Caco-2 (cell line): ENCODE results near the gene PRR13. TPM values are rescaled to one million over a fixed set of nuclear protein-coding genes. Genes with fewer than 3 reads are reported as not detected.

Experiments used
- BruUV-seq: library from RNA; stranded (reverse); fragments of 400-500 nt; replicated peaks from 2 replicates; lab custom pipeline; 2021; lab: Mats Ljungman, UMichigan
- CTCF ChIA-PET: fragments of 300-600 bp; sonication (Branson Sonifier 250); formaldehyde crosslinking; loops from one replicate; lab custom pipeline; 2022; ENCODE audit warnings: antibody characterized with exemption; lab: Charles Lee
- POLR2A ChIA-PET: fragments of 300-600 bp; sonication (Branson Sonifier 250); formaldehyde crosslinking; loops from one replicate; lab custom pipeline; 2022; ENCODE audit warnings: antibody characterized with exemption; lab: Charles Lee
- DNase-seq, 2 experiments: peaks; one replicate each; pipeline versions ENCODE4 v3.0.0 to v3.0.0-alpha.2; 2020 to 2022
- H3K27me3 ChIP-seq: replicated peaks from 2 replicates; pipeline ENCODE4 v1.6.0; 2011; ENCODE audit warnings: low read length; ENCODE audit not compliant: control insufficient read depth, insufficient read depth
- H3K36me3 ChIP-seq: 2 replicates; pipeline ENCODE4 v1.5.1; 2011; ENCODE audit warnings: low read length; ENCODE audit not compliant: control insufficient read depth, insufficient read depth
- H3K4me1 ChIP-seq: fragments of 250-450 bp; sonication (Bioruptor Pico); 2 replicates; pipeline ENCODE4 v1.5.1; 2020; ENCODE audit warnings: mild to moderate bottlenecking
- H3K4me3 ChIP-seq: 2 replicates; pipeline ENCODE4 v1.5.1; 2011; ENCODE audit warnings: low read depth, mild to moderate bottlenecking, control low read depth, low read length
- H3K9me3 ChIP-seq: fragments of 250-450 bp; sonication (Bioruptor Pico); 2 replicates; pipeline ENCODE4 v1.5.1; 2020; ENCODE audit warnings: mild to moderate bottlenecking, moderate library complexity
- H3K27ac Mint-ChIP-seq: one replicate; pipeline ENCODE4 v1.8.0; 2022; ENCODE audit warnings: mixed read lengths; ENCODE audit not compliant: unreplicated experiment
- H3K27me3 Mint-ChIP-seq: one replicate; pipeline ENCODE4 v1.8.0; 2022; ENCODE audit warnings: mixed read lengths; ENCODE audit not compliant: insufficient read depth, unreplicated experiment
- H3K36me3 Mint-ChIP-seq: one replicate; pipeline ENCODE4 v1.8.0; 2022; ENCODE audit warnings: mild to moderate bottlenecking, mixed read lengths; ENCODE audit not compliant: insufficient read depth, unreplicated experiment
- H3K4me1 Mint-ChIP-seq: one replicate; pipeline ENCODE4 v1.8.0; 2022; ENCODE audit warnings: low read depth, mixed read lengths; ENCODE audit not compliant: unreplicated experiment
- H3K4me3 Mint-ChIP-seq: one replicate; pipeline ENCODE4 v1.8.0; 2022; ENCODE audit warnings: mild to moderate bottlenecking, moderate library complexity, mixed read lengths; ENCODE audit not compliant: unreplicated experiment
- H3K9me3 Mint-ChIP-seq: one replicate; pipeline ENCODE4 v1.8.0; 2022; ENCODE audit warnings: mixed read lengths; ENCODE audit not compliant: unreplicated experiment
- intact Hi-C: fragments of 100-400 bp; cut with micrococcal nuclease; formaldehyde crosslinking; loops from one replicate; pipeline ENCODE4 v1.10.0; 2022; ENCODE audit not compliant: unreplicated experiment
- total RNA-seq: library from RNA; stranded (reverse); gene quantifications from 2 replicates; pipeline ENCODE4 v1.2.3, GENCODE V29; 2022
- TF ChIP-seq, protein P1 (sequence below), 2 experiments: fragments of 200-600 bp in 1 of 2; IDR thresholded peaks; 1 replicate in 1 of 2; 2 replicates in 1 of 2; pipeline versions ENCODE4 v1.5.1 to v1.8.0; 2011 to 2022; ENCODE audit warnings: antibody characterized with exemption in 1 of 2, control low read depth in 1 of 2, inconsistent platforms in 1 of 2, low read depth in 1 of 2, low read length in 1 of 2, mild to moderate bottlenecking in 1 of 2, moderate library complexity in 1 of 2; ENCODE audit not compliant: insufficient read depth in 1 of 2, severe bottlenecking in 1 of 2, unreplicated experiment in 1 of 2

Gene PRR13
- total RNA-seq, 1 experiment from 2014 or later: 400 TPM

DNA sequence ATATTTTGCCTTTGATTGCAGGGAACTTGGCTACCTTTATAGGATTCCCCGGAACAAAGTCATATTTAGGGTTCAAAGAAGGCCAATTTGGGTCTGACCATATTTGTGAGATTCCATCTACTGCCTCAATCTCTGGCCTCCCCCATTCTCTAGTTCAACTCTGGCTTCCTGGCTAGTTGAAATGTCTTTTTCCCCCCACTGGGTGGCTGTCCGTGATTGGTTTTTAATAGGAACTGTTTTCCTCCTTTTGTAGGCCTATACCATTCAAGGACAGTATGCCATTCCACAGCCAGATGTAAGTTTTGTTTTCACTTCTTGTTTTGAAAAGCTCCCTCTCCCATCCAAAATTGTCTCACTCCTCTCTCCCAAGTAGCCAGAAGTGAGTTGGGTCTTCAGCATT lies 24.1 kb downstream of the PRR13 start:
- TF ChIP-seq, protein P1, sequence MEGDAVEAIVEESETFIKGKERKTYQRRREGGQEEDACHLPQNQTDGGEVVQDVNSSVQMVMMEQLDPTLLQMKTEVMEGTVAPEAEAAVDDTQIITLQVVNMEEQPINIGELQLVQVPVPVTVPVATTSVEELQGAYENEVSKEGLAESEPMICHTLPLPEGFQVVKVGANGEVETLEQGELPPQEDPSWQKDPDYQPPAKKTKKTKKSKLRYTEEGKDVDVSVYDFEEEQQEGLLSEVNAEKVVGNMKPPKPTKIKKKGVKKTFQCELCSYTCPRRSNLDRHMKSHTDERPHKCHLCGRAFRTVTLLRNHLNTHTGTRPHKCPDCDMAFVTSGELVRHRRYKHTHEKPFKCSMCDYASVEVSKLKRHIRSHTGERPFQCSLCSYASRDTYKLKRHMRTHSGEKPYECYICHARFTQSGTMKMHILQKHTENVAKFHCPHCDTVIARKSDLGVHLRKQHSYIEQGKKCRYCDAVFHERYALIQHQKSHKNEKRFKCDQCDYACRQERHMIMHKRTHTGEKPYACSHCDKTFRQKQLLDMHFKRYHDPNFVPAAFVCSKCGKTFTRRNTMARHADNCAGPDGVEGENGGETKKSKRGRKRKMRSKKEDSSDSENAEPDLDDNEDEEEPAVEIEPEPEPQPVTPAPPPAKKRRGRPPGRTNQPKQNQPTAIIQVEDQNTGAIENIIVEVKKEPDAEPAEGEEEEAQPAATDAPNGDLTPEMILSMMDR (IDR thresholded peaks at IDR 0.05; ENCODE audit: insufficient read depth in 1 of 2, low read depth in 1 of 2, low read length in 1 of 2, severe bottlenecking in 1 of 2, unreplicated experiment in 1 of 2): no peak
- Mint-ChIP-seq H3K36me3 (peaks cover 100% of the 10 kb centered on the region), H3K27me3 (no peaks in the 10 kb centered on the region), H3K9me3 (no peaks in the 10 kb centered on the region), H3K4me3 (no peak overlapping the region), H3K4me1 (peaks cover 18% of the 10 kb centered on the region), H3K27ac (peak overlapping the region; percentile 59)
- Histone ChIP-seq H3K4me1 (no peaks in the 10 kb centered on the region), H3K27me3 (no peaks in the 10 kb centered on the region), H3K36me3 (peaks cover 18% of the 10 kb centered on the region), H3K4me3 (no peak overlapping the region), H3K9me3 (no peaks in the 10 kb centered on the region)
- no TSS peak for BruUV-seq
- DNase-seq: peak in 1 of 2 experiments; percentile 8
- intact Hi-C loops: loop anchor here (1.0 kb wide), 1 partner anchor 43 kb away; no protein-coding TSS in a partner anchor
- CTCF ChIA-PET: interaction anchor here (1.1 kb wide), 1 partner anchor 28 kb away, joined by 5 read pairs; no protein-coding TSS in a partner anchor
- POLR2A ChIA-PET: interaction anchor here (0.6 kb wide), 1 partner anchor 8 kb away, joined by 9 read pairs; no protein-coding TSS in a partner anchor

DNA sequence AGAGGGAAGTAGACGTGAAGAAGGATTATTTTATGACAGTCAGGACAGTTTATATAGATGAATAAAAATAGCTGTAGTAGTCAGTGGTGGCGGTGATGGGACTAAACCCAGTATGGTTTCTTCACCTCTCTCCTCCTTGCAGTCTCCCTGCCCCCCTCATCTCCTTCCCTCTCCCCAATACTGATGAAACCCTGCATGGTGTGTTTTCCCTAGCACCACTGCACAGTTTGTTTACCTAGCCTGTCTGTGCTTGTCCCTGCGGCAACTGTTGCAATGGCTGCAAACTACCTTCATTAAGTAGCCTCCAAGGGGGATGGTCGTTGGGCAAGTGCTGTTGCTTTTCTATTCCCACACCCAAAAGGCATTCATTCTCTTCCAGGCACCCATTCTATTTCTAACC lies 25.1 kb downstream of the PRR13 start:
- Histone ChIP-seq H3K36me3 (peaks cover 15% of the 10 kb centered on the region), H3K9me3 (no peaks in the 10 kb centered on the region), H3K27me3 (no peaks in the 10 kb centered on the region), H3K4me1 (no peaks in the 10 kb centered on the region), H3K4me3 (no peak overlapping the region)
- Mint-ChIP-seq H3K27me3 (no peaks in the 10 kb centered on the region), H3K4me3 (no peak overlapping the region), H3K27ac (no peak overlapping the region), H3K9me3 (no peaks in the 10 kb centered on the region), H3K36me3 (peaks cover 100% of the 10 kb centered on the region), H3K4me1 (peaks cover 13% of the 10 kb centered on the region)
- CTCF ChIA-PET: no interaction called here
- no TSS peak for BruUV-seq
- peak in 1 of 2 experiments; percentile 19 for DNase-seq
- intact Hi-C loops: no loop called here
- POLR2A ChIA-PET: no interaction called here
- TF ChIP-seq, protein P1 (IDR thresholded peaks at IDR 0.05; ENCODE audit: insufficient read depth in 1 of 2, low read depth in 1 of 2, low read length in 1 of 2, severe bottlenecking in 1 of 2, unreplicated experiment in 1 of 2): no peak

DNA sequence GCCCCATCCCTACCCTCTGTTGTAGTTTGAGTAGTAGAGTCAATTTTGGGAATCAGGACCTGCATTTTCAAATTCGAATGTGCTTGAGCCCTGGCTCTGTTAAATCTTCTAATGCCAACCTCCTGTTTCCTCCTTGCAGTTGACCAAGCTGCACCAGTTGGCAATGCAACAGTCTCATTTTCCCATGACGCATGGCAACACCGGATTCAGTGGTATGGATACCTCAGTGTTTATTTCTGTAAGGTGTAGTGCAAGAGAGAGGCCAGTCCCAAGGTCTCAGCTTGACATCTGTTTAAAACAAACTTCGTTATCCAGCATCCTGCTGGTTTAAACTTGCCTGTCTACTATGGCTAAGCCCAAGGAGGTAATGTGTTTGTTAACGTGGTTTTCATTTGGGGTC lies 25.5 kb downstream of the PRR13 start:
- POLR2A ChIA-PET: no interaction called here
- H3K4me1 ChIP-seq: no peaks in the 10 kb centered on the region
- Mint-ChIP-seq H3K9me3 (no peaks in the 10 kb centered on the region), H3K4me3 (no peak overlapping the region), H3K27me3 (no peaks in the 10 kb centered on the region), H3K36me3 (peaks cover 100% of the 10 kb centered on the region), H3K27ac (no peak overlapping the region), H3K4me1 (peaks cover 17% of the 10 kb centered on the region)
- intact Hi-C loops: no loop called here
- peak in 1 of 2 experiments; percentile 3 for DNase-seq
- H3K27me3 ChIP-seq: no peaks in the 10 kb centered on the region
- CTCF ChIA-PET: no interaction called here
- peaks cover 15% of the 10 kb centered on the region for H3K36me3 ChIP-seq
- TF ChIP-seq, protein P1 (IDR thresholded peaks at IDR 0.05; ENCODE audit: insufficient read depth in 1 of 2, low read depth in 1 of 2, low read length in 1 of 2, severe bottlenecking in 1 of 2, unreplicated experiment in 1 of 2): no peak
- BruUV-seq: no TSS peak
- no peak overlapping the region for H3K4me3 ChIP-seq
- no peaks in the 10 kb centered on the region for H3K9me3 ChIP-seq
